H9 (cell line): ENCODE measurements around the gene TPRX2. TPM values are rescaled to one million over a fixed set of nuclear protein-coding genes. Genes with fewer than 3 reads are reported as not detected.

Experiments used
- DNase-seq: peaks from one replicate; pipeline ENCODE4 v3.0.0-alpha.2; 2017
- H2AFZ ChIP-seq: one replicate; pipeline ENCODE4 v1.6.1; 2013; ENCODE audit warnings: mild to moderate bottlenecking, low read length, control low read depth, moderate library complexity
- H2AK5ac ChIP-seq: 2 replicates; pipeline ENCODE4 v1.6.1; 2013; ENCODE audit warnings: low read length, control low read depth, mixed read lengths; ENCODE audit not compliant: insufficient read length
- H2BK120ac ChIP-seq: one replicate; pipeline ENCODE4 v1.6.1; 2013; ENCODE audit warnings: low read depth, mild to moderate bottlenecking, low read length, control low read depth, inconsistent platforms; ENCODE audit not compliant: poor library complexity, severe bottlenecking
- H2BK12ac ChIP-seq: 2 replicates; pipeline ENCODE4 v1.6.1; 2013; ENCODE audit warnings: low read length, control low read depth, mixed read lengths, low read depth; ENCODE audit not compliant: insufficient read length
- H2BK15ac ChIP-seq: 2 replicates; pipeline ENCODE4 v1.6.1; 2013; ENCODE audit warnings: low read depth, low read length, control low read depth
- H2BK20ac ChIP-seq: one replicate; pipeline ENCODE4 v1.6.1; 2013; ENCODE audit warnings: low read depth, mild to moderate bottlenecking, low read length, control low read depth, inconsistent platforms; ENCODE audit not compliant: poor library complexity, severe bottlenecking
- H2BK5ac ChIP-seq: 2 replicates; pipeline ENCODE4 v1.6.1; 2013; ENCODE audit warnings: low read length, control low read depth, mixed read lengths; ENCODE audit not compliant: insufficient read length
- H3K14ac ChIP-seq: 2 replicates; pipeline ENCODE4 v1.6.1; 2013; ENCODE audit warnings: low read length, control low read depth; ENCODE audit not compliant: insufficient read depth
- H3K18ac ChIP-seq: 2 replicates; pipeline ENCODE4 v1.6.1; 2013; ENCODE audit warnings: low read depth, mild to moderate bottlenecking, mixed read lengths, low read length, control low read depth; ENCODE audit not compliant: insufficient read length
- H3K23ac ChIP-seq: 2 replicates; pipeline ENCODE4 v1.6.1; 2013; ENCODE audit warnings: low read length, control low read depth, mixed read lengths, low read depth; ENCODE audit not compliant: insufficient read length
- H3K23me2 ChIP-seq: 2 replicates; pipeline ENCODE4 v1.6.1; 2013; ENCODE audit warnings: low read depth, mild to moderate bottlenecking, mixed read lengths, low read length, control low read depth; ENCODE audit not compliant: insufficient read length, poor library complexity, severe bottlenecking
- H3K27ac ChIP-seq: 2 replicates; pipeline ENCODE4 v1.5.1; 2013; ENCODE audit warnings: low read length, control low read depth, mixed read lengths, low read depth; ENCODE audit not compliant: insufficient read length
- H3K27me3 ChIP-seq: 2 replicates; pipeline ENCODE4 v1.6.1; 2013; ENCODE audit warnings: low read length, control low read depth, inconsistent platforms; ENCODE audit not compliant: insufficient read depth
- H3K4ac ChIP-seq: 2 replicates; pipeline ENCODE4 v1.6.1; 2013; ENCODE audit warnings: low read depth, mild to moderate bottlenecking, control low read depth, inconsistent platforms, low read length, moderate library complexity
- H3K4me1 ChIP-seq: 2 replicates; pipeline ENCODE4 v1.6.1; 2013; ENCODE audit warnings: low read length, control low read depth, inconsistent platforms; ENCODE audit not compliant: insufficient read depth
- H3K4me2 ChIP-seq: 2 replicates; pipeline ENCODE4 v1.6.1; 2013; ENCODE audit warnings: low read length, control low read depth, mixed read lengths; ENCODE audit not compliant: insufficient read length, insufficient read depth
- H3K56ac ChIP-seq: 2 replicates; pipeline ENCODE4 v1.6.1; 2013; ENCODE audit warnings: low read depth, mild to moderate bottlenecking, mixed read lengths, low read length, control low read depth; ENCODE audit not compliant: insufficient read length
- H3K79me1 ChIP-seq: 2 replicates; pipeline ENCODE4 v1.6.1; 2013; ENCODE audit warnings: low read depth, mild to moderate bottlenecking, moderate library complexity, low read length, control low read depth, inconsistent platforms; ENCODE audit not compliant: insufficient read depth, poor library complexity, severe bottlenecking
- H3K79me2 ChIP-seq: 2 replicates; pipeline ENCODE4 v1.6.1; 2013; ENCODE audit warnings: low read length, control low read depth, inconsistent platforms; ENCODE audit not compliant: insufficient read depth
- H3K9ac ChIP-seq: 2 replicates; pipeline ENCODE4 v1.6.1; 2013; ENCODE audit warnings: low read length, control low read depth, mixed read lengths; ENCODE audit not compliant: insufficient read length; ENCODE audit errors: extremely low read depth
- H3K9me3 ChIP-seq: one replicate; pipeline ENCODE4 v1.6.1; 2013; ENCODE audit warnings: low read depth, low read length, inconsistent platforms; ENCODE audit not compliant: control insufficient read depth
- H3T11ph ChIP-seq: one replicate; pipeline ENCODE4 v1.6.1; 2013; ENCODE audit warnings: mild to moderate bottlenecking, low read length, control low read depth, inconsistent platforms
- H4K20me1 ChIP-seq: one replicate; pipeline ENCODE4 v1.6.1; 2013; ENCODE audit not compliant: control insufficient read depth, insufficient read length, insufficient read depth
- H4K5ac ChIP-seq: 2 replicates; pipeline ENCODE4 v1.6.1; 2013; ENCODE audit warnings: low read depth, mild to moderate bottlenecking, mixed read lengths, low read length, control low read depth; ENCODE audit not compliant: insufficient read length
- H4K8ac ChIP-seq: replicated peaks from 2 replicates; pipeline ENCODE4 v1.6.1; 2013; ENCODE audit warnings: low read length, control low read depth, mixed read lengths, low read depth; ENCODE audit not compliant: insufficient read length
- H4K91ac ChIP-seq: 2 replicates; pipeline ENCODE4 v1.6.1; 2013; ENCODE audit warnings: low read depth, mild to moderate bottlenecking, moderate library complexity, mixed read lengths, low read length, control low read depth; ENCODE audit not compliant: insufficient read length
- H3K27ac Mint-ChIP-seq, 3 experiments: 2 replicates in 2 of 3; 3 replicates in 1 of 3; pipeline ENCODE4 v1.8.0; 2020 to 2021; ENCODE audit warnings: mixed read lengths in 3 of 3, mild to moderate bottlenecking in 1 of 3, moderate library complexity in 1 of 3
- H3K27me3 Mint-ChIP-seq: 2 replicates; pipeline ENCODE4 v1.8.0; 2021; ENCODE audit warnings: low read depth, mild to moderate bottlenecking, moderate library complexity, mixed read lengths
- H3K36me3 Mint-ChIP-seq, 3 experiments: 2 replicates in 2 of 3; 3 replicates in 1 of 3; pipeline ENCODE4 v1.8.0; 2020 to 2021; ENCODE audit warnings: low read depth in 3 of 3, mixed read lengths in 3 of 3; ENCODE audit not compliant: insufficient read depth in 1 of 3
- H3K4me1 Mint-ChIP-seq, 2 experiments: 2 replicates each; pipeline ENCODE4 v1.8.0; 2020; ENCODE audit warnings: mixed read lengths in 2 of 2
- H3K4me3 Mint-ChIP-seq, 2 experiments: 2 replicates in 1 of 2; 3 replicates in 1 of 2; pipeline ENCODE4 v1.8.0; 2020 to 2021; ENCODE audit warnings: mild to moderate bottlenecking in 2 of 2, mixed read lengths in 2 of 2, moderate library complexity in 1 of 2
- H3K9me3 Mint-ChIP-seq, 2 experiments: 2 replicates in 1 of 2; 3 replicates in 1 of 2; pipeline ENCODE4 v1.8.0; 2020; ENCODE audit warnings: mild to moderate bottlenecking in 2 of 2, mixed read lengths in 2 of 2, moderate library complexity in 1 of 2
- WGBS: extraction: QIAGEN DNeasy Blood & Tissue Kit; methylation state at CpG from one replicate; pipeline ENCODE4 v1.1.7; 2013; ENCODE audit warnings: missing lambda C conversion rate, low lambda C conversion rate, mixed read lengths; ENCODE audit not compliant: insufficient read length; ENCODE audit errors: extremely low coverage; 5-methylcytosine and 5-hydroxymethylcytosine counted together
- total RNA-seq: library from RNA; stranded (reverse); gene quantifications from 2 replicates; pipeline ENCODE4 v1.2.1, GENCODE V29; 2021
- TF ChIP-seq, protein P1 (sequence below): fragments of 200-600 bp; sonication (generic); conservative IDR thresholded peaks from 3 replicates; pipeline ENCODE4 v1.8.0; 2021; ENCODE audit warnings: antibody characterized with exemption, mild to moderate bottlenecking

Gene TPRX2
- total RNA-seq, 1 experiment from 2014 or later, result not detected

DNA sequence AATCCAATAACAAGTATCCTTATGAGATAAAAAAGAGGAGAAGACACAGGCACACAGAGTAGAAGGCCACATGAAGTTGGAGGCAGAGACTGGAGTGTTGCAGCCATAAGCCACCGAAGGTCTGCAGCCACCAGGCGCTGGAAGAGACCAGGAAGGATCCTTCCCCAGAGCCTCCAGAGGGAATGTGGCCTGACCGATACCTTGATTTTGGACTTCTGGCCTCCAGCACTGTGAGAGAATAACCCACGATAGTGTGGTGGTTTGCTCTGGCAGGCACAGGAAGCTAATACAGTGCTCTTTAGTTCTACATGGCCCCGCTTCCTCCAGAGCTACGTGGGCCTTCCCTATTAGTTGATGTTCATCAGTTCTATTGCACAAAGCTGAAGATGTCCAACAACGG is 42.3 kb downstream of the TPRX2 start:
- Histone ChIP-seq H2BK20ac (no peak overlapping the region), H3K79me2 (no peaks in the 10 kb centered on the region), H3K27me3 (no peaks in the 10 kb centered on the region), H4K20me1 (no peaks in the 10 kb centered on the region), H3K4me1 (no peaks in the 10 kb centered on the region), H3K14ac (no peak overlapping the region), H3K4me2 (no peak overlapping the region), H4K5ac (no peak overlapping the region), H3K27ac (no peak overlapping the region), H2BK12ac (no peak overlapping the region), H3K56ac (no peak overlapping the region), H3K9me3 (no peaks in the 10 kb centered on the region), H3K4ac (no peak overlapping the region), H2BK120ac (no peak overlapping the region), H2AK5ac (no peak overlapping the region), H3K23me2 (no peaks in the 10 kb centered on the region), H2AFZ (no peak overlapping the region), H2BK15ac (no peak overlapping the region), H3T11ph (no peak overlapping the region), H3K79me1 (no peaks in the 10 kb centered on the region), H4K91ac (no peak overlapping the region), H3K18ac (no peak overlapping the region), H2BK5ac (no peak overlapping the region), H4K8ac (no peak overlapping the region), H3K23ac (no peak overlapping the region), H3K9ac (no peak overlapping the region)
- H3K4me1 Mint-ChIP-seq, result peaks cover 0 to 3% of the 10 kb centered on the region in 2 experiments; a peak in 1 of 4 replicates
- H3K4me3 Mint-ChIP-seq, result no peak overlapping the region
- no peak for DNase-seq
- H3K9me3 Mint-ChIP-seq, result no peaks in the 10 kb centered on the region
- no CpG with 5 or more reads among the region's 7 CpGs for WGBS
- H3K27ac Mint-ChIP-seq, result no peak overlapping the region
- TF ChIP-seq, protein P1, sequence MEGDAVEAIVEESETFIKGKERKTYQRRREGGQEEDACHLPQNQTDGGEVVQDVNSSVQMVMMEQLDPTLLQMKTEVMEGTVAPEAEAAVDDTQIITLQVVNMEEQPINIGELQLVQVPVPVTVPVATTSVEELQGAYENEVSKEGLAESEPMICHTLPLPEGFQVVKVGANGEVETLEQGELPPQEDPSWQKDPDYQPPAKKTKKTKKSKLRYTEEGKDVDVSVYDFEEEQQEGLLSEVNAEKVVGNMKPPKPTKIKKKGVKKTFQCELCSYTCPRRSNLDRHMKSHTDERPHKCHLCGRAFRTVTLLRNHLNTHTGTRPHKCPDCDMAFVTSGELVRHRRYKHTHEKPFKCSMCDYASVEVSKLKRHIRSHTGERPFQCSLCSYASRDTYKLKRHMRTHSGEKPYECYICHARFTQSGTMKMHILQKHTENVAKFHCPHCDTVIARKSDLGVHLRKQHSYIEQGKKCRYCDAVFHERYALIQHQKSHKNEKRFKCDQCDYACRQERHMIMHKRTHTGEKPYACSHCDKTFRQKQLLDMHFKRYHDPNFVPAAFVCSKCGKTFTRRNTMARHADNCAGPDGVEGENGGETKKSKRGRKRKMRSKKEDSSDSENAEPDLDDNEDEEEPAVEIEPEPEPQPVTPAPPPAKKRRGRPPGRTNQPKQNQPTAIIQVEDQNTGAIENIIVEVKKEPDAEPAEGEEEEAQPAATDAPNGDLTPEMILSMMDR, result no peak
- no peaks in the 10 kb centered on the region for H3K36me3 Mint-ChIP-seq
- no peaks in the 10 kb centered on the region; the same call in 1 of the 2 replicates for H3K27me3 Mint-ChIP-seq
